RWPE2 (cell line): Measurements from ENCODE around the gene C6orf47.

Experiments used
- ATAC-seq: fragments of 200-7000 bp; cut with Tn5 transposase; 3 replicates; pipeline ENCODE4 v1.9.1; 2021; ENCODE audit warnings: low read depth
- DNase-seq: peaks from one replicate; pipeline ENCODE4 v3.0.0-alpha.2; 2020; ENCODE audit warnings: low spot score
- H3K27ac ChIP-seq: fragments of 450-650 bp; 2 replicates; pipeline ENCODE4 v1.5.1; 2017; ENCODE audit warnings: mild to moderate bottlenecking; ENCODE audit not compliant: poor library complexity, severe bottlenecking
- H3K27me3 ChIP-seq: fragments of 250-450 bp; sonication (Bioruptor Pico); 2 replicates; pipeline ENCODE4 v1.5.1; 2021; ENCODE audit warnings: mild to moderate bottlenecking, moderate library complexity; ENCODE audit not compliant: insufficient read depth, poor library complexity, severe bottlenecking
- H3K36me3 ChIP-seq: fragments of 250-450 bp; sonication (Bioruptor Pico); 2 replicates; pipeline ENCODE4 v1.5.1; 2020; ENCODE audit warnings: low read depth, mild to moderate bottlenecking, moderate library complexity
- H3K4me1 ChIP-seq: fragments of 250-450 bp; sonication (Bioruptor Pico); 2 replicates; pipeline ENCODE4 v1.5.1; 2021; ENCODE audit warnings: mild to moderate bottlenecking, moderate library complexity; ENCODE audit not compliant: insufficient read depth, poor library complexity, severe bottlenecking
- H3K4me3 ChIP-seq: fragments of 250-450 bp; sonication (Bioruptor Pico); 2 replicates; pipeline ENCODE4 v1.5.1; 2021; ENCODE audit warnings: mild to moderate bottlenecking, moderate library complexity; ENCODE audit not compliant: severe bottlenecking
- H3K9me3 ChIP-seq: fragments of 250-450 bp; sonication (Bioruptor Pico); 2 replicates; pipeline ENCODE4 v1.5.1; 2021; ENCODE audit warnings: mild to moderate bottlenecking, moderate library complexity; ENCODE audit not compliant: severe bottlenecking
- TF ChIP-seq, protein P1 (sequence below): fragments of 450-650 bp; IDR thresholded peaks from one replicate; pipeline ENCODE4 v1.5.1; 2017; ENCODE audit warnings: mild to moderate bottlenecking, moderate library complexity; ENCODE audit not compliant: poor library complexity, severe bottlenecking

Gene C6orf47

DNA sequence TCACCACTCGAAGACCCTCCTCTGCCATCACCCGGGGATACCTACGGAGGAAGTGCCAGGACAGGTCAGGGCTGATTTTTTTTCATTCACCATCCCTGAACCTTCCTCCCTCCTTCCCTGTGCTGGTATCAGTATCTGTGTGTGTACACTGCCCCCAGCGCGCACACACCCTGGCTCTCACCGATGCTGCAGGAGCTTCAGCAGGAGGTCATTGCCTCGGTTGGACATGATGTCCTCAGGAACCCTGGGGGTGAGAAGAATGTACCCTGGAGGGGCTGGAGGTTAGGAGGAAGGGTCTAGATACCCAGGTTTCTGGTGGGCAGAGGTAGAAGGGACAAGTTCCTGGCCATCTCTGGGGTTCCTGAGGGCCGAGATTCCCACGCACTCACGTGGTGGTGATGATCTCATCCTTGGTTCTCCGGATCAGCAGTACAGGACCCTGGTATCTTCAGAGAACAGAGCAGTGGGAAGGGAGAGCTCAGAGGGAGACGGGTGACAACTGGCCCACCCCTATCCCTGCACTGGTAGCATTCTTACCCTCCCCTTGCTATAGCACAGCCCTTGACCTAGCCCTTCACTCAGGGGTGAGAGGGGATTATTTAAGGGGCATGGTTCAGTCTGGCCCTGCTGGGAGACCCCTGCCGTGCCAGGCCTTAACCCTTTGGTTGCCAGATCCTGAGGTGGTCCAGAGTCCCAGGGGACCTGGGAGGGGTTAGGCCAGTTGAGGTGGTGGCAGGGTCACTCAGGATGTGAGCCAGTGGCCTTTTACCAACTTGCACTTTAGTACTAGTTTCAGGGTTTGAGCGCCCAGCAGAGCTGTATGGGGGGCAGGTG is 27.5 kb upstream of the C6orf47 start:
- TF ChIP-seq, protein P1, sequence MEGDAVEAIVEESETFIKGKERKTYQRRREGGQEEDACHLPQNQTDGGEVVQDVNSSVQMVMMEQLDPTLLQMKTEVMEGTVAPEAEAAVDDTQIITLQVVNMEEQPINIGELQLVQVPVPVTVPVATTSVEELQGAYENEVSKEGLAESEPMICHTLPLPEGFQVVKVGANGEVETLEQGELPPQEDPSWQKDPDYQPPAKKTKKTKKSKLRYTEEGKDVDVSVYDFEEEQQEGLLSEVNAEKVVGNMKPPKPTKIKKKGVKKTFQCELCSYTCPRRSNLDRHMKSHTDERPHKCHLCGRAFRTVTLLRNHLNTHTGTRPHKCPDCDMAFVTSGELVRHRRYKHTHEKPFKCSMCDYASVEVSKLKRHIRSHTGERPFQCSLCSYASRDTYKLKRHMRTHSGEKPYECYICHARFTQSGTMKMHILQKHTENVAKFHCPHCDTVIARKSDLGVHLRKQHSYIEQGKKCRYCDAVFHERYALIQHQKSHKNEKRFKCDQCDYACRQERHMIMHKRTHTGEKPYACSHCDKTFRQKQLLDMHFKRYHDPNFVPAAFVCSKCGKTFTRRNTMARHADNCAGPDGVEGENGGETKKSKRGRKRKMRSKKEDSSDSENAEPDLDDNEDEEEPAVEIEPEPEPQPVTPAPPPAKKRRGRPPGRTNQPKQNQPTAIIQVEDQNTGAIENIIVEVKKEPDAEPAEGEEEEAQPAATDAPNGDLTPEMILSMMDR, result no peak
- ATAC-seq (no peak), DNase-seq (no peak)
- no peaks in the 10 kb centered on the region for H3K27me3 ChIP-seq
- H3K4me1 ChIP-seq, result no peaks in the 10 kb centered on the region
- no peak overlapping the region for H3K27ac ChIP-seq
- H3K36me3 ChIP-seq, result peaks cover 31% of the 10 kb centered on the region
- no peak overlapping the region for H3K4me3 ChIP-seq
- H3K9me3 ChIP-seq, result no peaks in the 10 kb centered on the region

DNA sequence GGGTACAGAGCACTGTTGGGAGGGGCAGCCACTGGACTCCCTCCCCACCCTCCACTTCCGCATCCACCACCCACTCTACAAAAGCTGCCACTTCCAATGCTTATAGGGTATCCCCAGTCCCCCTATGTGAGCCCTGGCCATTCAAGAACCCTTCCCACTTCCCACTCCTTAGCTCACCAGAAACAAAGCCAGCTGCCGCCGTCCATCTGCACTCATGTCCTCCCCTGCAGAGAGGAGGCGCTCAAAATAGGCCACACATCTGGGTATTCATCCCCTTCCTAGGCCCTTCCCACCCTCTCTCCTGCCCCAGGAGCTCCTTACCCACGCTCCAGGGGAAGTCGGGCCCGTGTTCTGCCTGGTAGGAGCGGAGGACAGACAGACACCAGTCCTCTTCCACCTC is 26.7 kb upstream of the C6orf47 start:
- H3K27ac ChIP-seq, result no peak overlapping the region
- no peaks in the 10 kb centered on the region for H3K27me3 ChIP-seq
- peaks cover 28% of the 10 kb centered on the region for H3K36me3 ChIP-seq
- no peak overlapping the region for H3K4me3 ChIP-seq
- no peak for ATAC-seq
- no peaks in the 10 kb centered on the region for H3K4me1 ChIP-seq
- no peaks in the 10 kb centered on the region for H3K9me3 ChIP-seq
- no peak for DNase-seq
- TF ChIP-seq, protein P1, result no peak

DNA sequence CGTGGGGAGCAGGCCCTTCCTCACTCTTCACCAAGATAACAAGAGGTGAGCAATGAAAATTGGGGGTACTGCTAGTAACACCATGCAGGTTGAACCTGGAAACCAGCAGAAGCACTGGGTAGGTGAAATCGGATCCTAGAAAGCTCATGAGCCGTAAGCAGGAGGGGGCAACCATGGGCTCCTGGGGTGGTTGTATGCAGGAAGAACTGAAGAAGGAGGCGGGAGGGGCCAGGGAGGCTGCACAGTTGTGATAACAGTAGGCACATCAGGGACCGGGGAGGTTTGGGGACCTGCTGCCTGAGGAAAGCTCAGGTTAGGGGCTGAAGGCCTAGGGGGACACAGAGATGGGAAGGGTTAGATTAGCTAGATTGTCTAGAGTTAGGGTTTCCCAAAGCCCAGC is 25.9 kb upstream of the C6orf47 start:
- TF ChIP-seq, protein P1, result no peak
- peaks cover 22% of the 10 kb centered on the region for H3K36me3 ChIP-seq
- DNase-seq, result no peak
- H3K27ac ChIP-seq, result no peak overlapping the region
- H3K27me3 ChIP-seq, result no peaks in the 10 kb centered on the region
- ATAC-seq, result no peak
- H3K4me3 ChIP-seq, result no peak overlapping the region
- no peaks in the 10 kb centered on the region for H3K9me3 ChIP-seq
- H3K4me1 ChIP-seq, result no peaks in the 10 kb centered on the region

DNA sequence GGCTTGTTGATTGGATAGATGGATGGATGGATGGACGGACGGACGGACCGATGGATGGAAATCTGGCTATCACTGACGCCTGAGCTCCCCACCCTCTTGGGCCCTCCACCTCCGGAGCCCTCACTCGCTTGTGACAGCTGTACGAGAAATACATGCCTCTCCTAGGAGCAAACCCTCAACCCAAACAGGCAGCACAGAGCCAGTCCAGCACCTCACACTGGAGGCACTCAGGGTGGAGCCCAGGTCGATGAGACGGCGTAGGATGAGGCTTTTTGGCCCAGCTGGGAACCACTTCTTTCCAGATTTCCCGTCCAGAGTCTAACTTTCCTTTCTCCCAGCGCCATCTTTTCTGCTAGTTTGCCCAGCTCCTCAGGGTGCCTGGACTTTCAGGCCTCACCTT is 23.0 kb upstream of the C6orf47 start:
- H3K27ac ChIP-seq, result no peak overlapping the region
- no peak overlapping the region for H3K4me3 ChIP-seq
- no peaks in the 10 kb centered on the region for H3K4me1 ChIP-seq
- no peaks in the 10 kb centered on the region for H3K27me3 ChIP-seq
- no peaks in the 10 kb centered on the region for H3K9me3 ChIP-seq
- no peak for ATAC-seq
- DNase-seq, result no peak
- TF ChIP-seq, protein P1, result no peak
- peaks cover 4% of the 10 kb centered on the region for H3K36me3 ChIP-seq

DNA sequence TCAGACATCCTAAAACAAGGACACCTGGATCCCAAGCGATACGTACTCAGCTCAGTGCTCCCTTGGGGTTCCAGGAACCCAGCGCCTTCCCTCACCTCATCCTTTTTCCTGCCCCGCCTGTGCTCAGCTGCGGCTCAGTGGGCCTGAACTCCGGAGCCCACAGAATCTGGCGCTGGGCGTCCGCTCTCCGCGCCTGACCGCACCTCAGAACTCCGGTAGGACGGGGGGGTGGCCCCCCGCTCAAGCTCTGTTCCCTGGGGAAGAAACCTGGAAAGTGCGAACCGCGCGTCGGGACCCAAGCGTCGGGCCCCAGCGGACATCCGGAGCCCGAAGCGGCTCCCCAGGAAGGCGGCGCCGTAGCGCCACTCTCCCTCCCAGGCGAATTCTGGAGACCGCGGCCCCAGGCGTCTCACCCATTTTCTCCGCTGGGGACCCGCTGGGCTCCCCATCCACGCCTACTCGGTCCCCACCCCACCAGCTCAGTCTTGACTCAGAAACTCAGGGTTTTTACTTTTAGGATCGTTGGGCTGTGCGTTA is 20.6 kb upstream of the C6orf47 start:
- Histone ChIP-seq H3K27me3 (no peaks in the 10 kb centered on the region), H3K4me3 (peak overlapping the region; percentile 33), H3K36me3 (no peaks in the 10 kb centered on the region), H3K9me3 (no peaks in the 10 kb centered on the region), H3K4me1 (no peaks in the 10 kb centered on the region), H3K27ac (peak overlapping the region; percentile 52)
- ATAC-seq (peak; percentile 60), DNase-seq (no peak)
- TF ChIP-seq, protein P1, result peak; percentile 25
